ENCODE results near the gene CDK6. TPM values are rescaled to one million over a fixed set of nuclear protein-coding genes. Genes with fewer than 3 reads are reported as not detected.

Gene CDK6
- polyA plus RNA-seq, 2 of the 4 experiments (the other 2 are of a cell fraction): 13.6 to 25.9 TPM

DNA sequence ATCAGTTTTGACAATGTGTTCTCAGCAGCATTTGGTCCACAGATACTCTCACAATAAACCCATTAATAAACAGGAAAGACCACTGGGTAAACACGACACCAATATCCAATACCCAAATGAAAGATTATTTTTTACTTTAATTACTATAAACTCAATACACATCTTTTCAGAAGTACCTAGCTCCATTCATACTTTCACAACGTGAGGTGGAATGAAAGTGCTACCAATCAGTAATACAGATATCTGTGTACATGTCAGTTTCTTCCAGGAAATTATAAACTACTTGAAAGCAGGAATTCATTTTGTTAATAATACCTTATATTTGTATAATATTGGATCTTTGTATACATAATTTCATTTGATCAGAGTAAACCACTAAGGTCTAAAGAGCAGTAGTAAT lies 11.9 kb downstream of the CDK6 start (continued):
- TF ChIP-seq EHF (CRISPR knock-in tag; IDR thresholded peaks at IDR 0.05): no peak
- TF ChIP-seq, protein P1, sequence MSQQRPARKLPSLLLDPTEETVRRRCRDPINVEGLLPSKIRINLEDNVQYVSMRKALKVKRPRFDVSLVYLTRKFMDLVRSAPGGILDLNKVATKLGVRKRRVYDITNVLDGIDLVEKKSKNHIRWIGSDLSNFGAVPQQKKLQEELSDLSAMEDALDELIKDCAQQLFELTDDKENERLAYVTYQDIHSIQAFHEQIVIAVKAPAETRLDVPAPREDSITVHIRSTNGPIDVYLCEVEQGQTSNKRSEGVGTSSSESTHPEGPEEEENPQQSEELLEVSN (IDR thresholded peaks at IDR 0.05; ENCODE audit: borderline replicate concordance, low read depth): no peak
- TF ChIP-seq EP300 (IDR thresholded peaks at IDR 0.05): no peak
- no peak for TF ChIP-seq RCOR1 (IDR thresholded peaks at IDR 0.05; ENCODE audit: low read depth, low read length)

- Histone ChIP-seq H3K27ac (no peak overlapping the region), H3K4me3 (no peak overlapping the region), H3K4me2 (no peak overlapping the region), H3K4me1 (peaks cover 47% of the 10 kb centered on the region), H3K9me3 (peaks cover 5% of the 10 kb centered on the region; the same call in 1 of the 3 replicates)
- no peak for TF ChIP-seq FOXS1 (CRISPR knock-in tag; IDR thresholded peaks at IDR 0.05)
- no peak for TF ChIP-seq USF2 (IDR thresholded peaks at IDR 0.05)
- no peak for TF ChIP-seq HDAC2 (IDR thresholded peaks at IDR 0.05)
- no peak for TF ChIP-seq NR3C1 (IDR thresholded peaks at IDR 0.05)
- no peak for TF ChIP-seq EP300 (IDR thresholded peaks at IDR 0.05)
- no peak for TF ChIP-seq ZFP36 (IDR thresholded peaks at IDR 0.05; ENCODE audit: borderline replicate concordance, partially characterized antibody)
- TF ChIP-seq MYC (IDR thresholded peaks at IDR 0.05; ENCODE audit: borderline replicate concordance, low read length): no peak
- TF ChIP-seq RNF2 (IDR thresholded peaks at IDR 0.05; ENCODE audit: borderline replicate concordance, low read depth): no peak
- no peak for ATAC-seq
- ChIA-PET CTCF (interaction anchor here (1.1 to 2.2 kb wide), 2 partner anchors 9 to 190 kb away, joined by 3 to 18 read pairs; no protein-coding TSS in a partner anchor), POLR2A (no interaction called here)
- DNase-seq (ENCODE audit: low read depth in 1 of 2, low spot score in 1 of 2): no peak
- WGBS (ENCODE audit: missing lambda C conversion rate): 94% methylated on average over 1 of the region's 1 CpG
- FAIRE-seq: no peak
Observed at GRCh38 chr7:92823042-92823441, 13.3 kb downstream of the CDK6 start.

GRCh38 chr7:92820191-92820590 lies 16.2 kb downstream of the CDK6 start:
- ChIA-PET CTCF (interaction anchor here (1.2 to 2.1 kb wide), 2 partner anchors 10 to 13 kb away, joined by 3 to 8 read pairs; no protein-coding TSS in a partner anchor), POLR2A (interaction anchor here (0.6 kb wide), 1 partner anchor 175 kb away, joined by 3 read pairs; no protein-coding TSS in a partner anchor)
- no peak overlapping the region for H3K27ac ChIP-seq
- no peak for TF ChIP-seq JUN (IDR thresholded peaks at IDR 0.05)
- TF ChIP-seq GATA3 (IDR thresholded peaks at IDR 0.05; ENCODE audit: borderline replicate concordance): no peak
- H3K9me3 ChIP-seq: peaks cover 21% of the 10 kb centered on the region
- DNase-seq (ENCODE audit: low read depth in 1 of 2, low spot score in 1 of 2) (no peak), ATAC-seq (no peak), FAIRE-seq (no peak)
- no peak overlapping the region for H3K4me3 ChIP-seq
- peaks cover 19% of the 10 kb centered on the region for H3K4me1 ChIP-seq
- WGBS (ENCODE audit: missing lambda C conversion rate): 88% methylated on average over 3 of the region's 3 CpGs
- H3K4me2 ChIP-seq: no peak overlapping the region

DNA sequence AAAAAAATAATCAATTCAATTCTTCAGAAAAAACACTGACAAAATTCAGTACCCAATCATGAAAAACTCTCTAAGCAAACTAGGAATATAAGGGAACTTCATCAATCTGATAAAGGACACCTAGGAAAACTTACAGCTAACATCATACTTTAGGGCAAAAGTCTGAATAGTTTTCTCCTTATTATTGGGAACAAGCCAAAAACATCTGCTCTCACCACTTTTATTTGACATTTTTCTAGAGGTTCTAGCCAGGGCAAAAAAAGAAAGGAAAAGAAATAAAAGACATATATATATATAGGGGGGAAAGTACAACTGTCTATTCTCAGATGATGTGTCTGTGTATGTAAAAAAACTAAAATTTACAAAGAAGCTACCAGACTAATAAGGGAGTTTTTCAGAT lies 19.0 kb downstream of the CDK6 start:
- no peak for DNase-seq (ENCODE audit: low read depth in 1 of 2, low spot score in 1 of 2)
- FAIRE-seq: no peak
- POLR2A ChIA-PET: interaction anchor here (0.5 kb wide), 1 partner anchor 104 kb away, joined by 4 read pairs; no protein-coding TSS in a partner anchor
- peaks cover 19% of the 10 kb centered on the region for H3K4me1 ChIP-seq
- no peak overlapping the region for H3K27ac ChIP-seq
- TF ChIP-seq ZFP36 (IDR thresholded peaks at IDR 0.05; ENCODE audit: borderline replicate concordance, partially characterized antibody): no peak
- no peak for TF ChIP-seq MYC (IDR thresholded peaks at IDR 0.05; ENCODE audit: borderline replicate concordance, low read length)
- TF ChIP-seq KDM5A (IDR thresholded peaks at IDR 0.05): no peak
- TF ChIP-seq HOXB5 (CRISPR knock-in tag; IDR thresholded peaks at IDR 0.05): no peak
- TF ChIP-seq, protein P2, sequence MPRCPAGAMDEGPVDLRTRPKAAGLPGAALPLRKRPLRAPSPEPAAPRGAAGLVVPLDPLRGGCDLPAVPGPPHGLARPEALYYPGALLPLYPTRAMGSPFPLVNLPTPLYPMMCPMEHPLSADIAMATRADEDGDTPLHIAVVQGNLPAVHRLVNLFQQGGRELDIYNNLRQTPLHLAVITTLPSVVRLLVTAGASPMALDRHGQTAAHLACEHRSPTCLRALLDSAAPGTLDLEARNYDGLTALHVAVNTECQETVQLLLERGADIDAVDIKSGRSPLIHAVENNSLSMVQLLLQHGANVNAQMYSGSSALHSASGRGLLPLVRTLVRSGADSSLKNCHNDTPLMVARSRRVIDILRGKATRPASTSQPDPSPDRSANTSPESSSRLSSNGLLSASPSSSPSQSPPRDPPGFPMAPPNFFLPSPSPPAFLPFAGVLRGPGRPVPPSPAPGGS (IDR thresholded peaks at IDR 0.05): no peak
- TF ChIP-seq HOXB13 (CRISPR knock-in tag; IDR thresholded peaks at IDR 0.05; ENCODE audit: low read depth): no peak
- no peak for TF ChIP-seq ELK1 (IDR thresholded peaks at IDR 0.05; ENCODE audit: low read depth, low read length)
- TF ChIP-seq EHF (CRISPR knock-in tag; IDR thresholded peaks at IDR 0.05): no peak
- no peak for TF ChIP-seq RCOR1 (IDR thresholded peaks at IDR 0.05; ENCODE audit: low read depth, low read length)
- no peak for TF ChIP-seq NR3C1 (IDR thresholded peaks at IDR 0.05)
- TF ChIP-seq MAZ (IDR thresholded peaks at IDR 0.05; ENCODE audit: borderline replicate concordance, low read depth, low read length): no peak
- no peak for TF ChIP-seq ZC3H11A (IDR thresholded peaks at IDR 0.05)
- no peak for TF ChIP-seq CTCF (IDR thresholded peaks at IDR 0.05)
- TF ChIP-seq CHD2 (IDR thresholded peaks at IDR 0.05; ENCODE audit: low read length, partially characterized antibody): no peak
- TF ChIP-seq TP53 (CRISPR knock-in tag; IDR thresholded peaks at IDR 0.05): no peak
- no peak overlapping the region for H3K4me2 ChIP-seq
- H3K9me3 ChIP-seq: peaks cover 25% of the 10 kb centered on the region
- no peak for ATAC-seq
- CTCF ChIA-PET: interaction anchor here (1.2 to 1.9 kb wide), 3 partner anchors 14 to 196 kb away, joined by 4 to 15 read pairs (median 4); no protein-coding TSS in a partner anchor
- H3K4me3 ChIP-seq: no peak overlapping the region

Data from A549 (cell line).